ENCODE data around the gene IGFL1.

IGFL1 gene

GRCh38 chr19:46202872-46203860, 26.4 kb upstream of the IGFL1 start:
- WGBS (ENCODE audit: extremely low coverage, insufficient coverage, insufficient read length), result no CpG with 5 or more reads among the region's 8 CpGs
- no peaks in the 10 kb centered on the region for H3K27me3 ChIP-seq (ENCODE audit: insufficient read depth, low read length)

GRCh38 chr19:46204008-46204407, 25.5 kb upstream of the IGFL1 start:
- peak overlapping the region; percentile 82 for H4K91ac ChIP-seq (ENCODE audit: low read depth, low read length)
- WGBS (ENCODE audit: extremely low coverage, insufficient coverage, insufficient read length), result no CpG with 5 or more reads among the region's 5 CpGs
- H3K36me3 ChIP-seq (ENCODE audit: control insufficient read depth in 1 of 2, insufficient read depth in 2 of 2, low read length in 2 of 2), result no peaks in the 10 kb centered on the region
- peak overlapping the region; percentile 2 for H3K27ac ChIP-seq (ENCODE audit: low read depth, low read length)
- peak overlapping the region; percentile 35 for H2AFZ ChIP-seq (ENCODE audit: insufficient read depth, low read length, poor library complexity)
- peak overlapping the region; percentile 94 for H2BK120ac ChIP-seq (ENCODE audit: insufficient read depth, low read length, poor library complexity)
- peaks cover 30% of the 10 kb centered on the region for H3K79me1 ChIP-seq (ENCODE audit: low read length)
- peak overlapping the region; percentile 68 for H4K8ac ChIP-seq (ENCODE audit: low read depth, low read length)
- peaks cover 2% of the 10 kb centered on the region for H3K79me2 ChIP-seq (ENCODE audit: control insufficient read depth, insufficient read depth, low read length, poor library complexity)
- peak; percentile 98 to 99 for DNase-seq
- H4K12ac ChIP-seq (ENCODE audit: low read depth, low read length), result no peak overlapping the region
- peaks cover 8 to 26% of the 10 kb centered on the region in 2 experiments for H3K4me1 ChIP-seq (ENCODE audit: control insufficient read depth in 1 of 2, insufficient read depth in 2 of 2, low read length in 2 of 2)
- no peak overlapping the region for H3K9ac ChIP-seq (ENCODE audit: low read length)
- H3K9me3 ChIP-seq (ENCODE audit: insufficient read depth, low read depth, low read length), result peaks cover 10% of the 10 kb centered on the region
- H2BK12ac ChIP-seq (ENCODE audit: low read length), result peak overlapping the region; percentile 87
- peak overlapping the region; percentile 80 for H2BK5ac ChIP-seq (ENCODE audit: low read depth, low read length, poor library complexity)
- no peak overlapping the region for H3K4me2 ChIP-seq (ENCODE audit: low read length)
- H3K4ac ChIP-seq (ENCODE audit: low read depth, low read length), result no peak overlapping the region
- H3K18ac ChIP-seq (ENCODE audit: low read length), result peak overlapping the region; percentile 80
- peak overlapping the region; percentile 95 for H2AK5ac ChIP-seq (ENCODE audit: low read length)
- peak overlapping the region; percentile 71 for H3K14ac ChIP-seq (ENCODE audit: low read length)
- H3K27me3 ChIP-seq (ENCODE audit: insufficient read depth, low read length), result no peaks in the 10 kb centered on the region
- H3K4me3 ChIP-seq (ENCODE audit: low read depth, low read length), result no peak overlapping the region
- no peak overlapping the region for H3K23ac ChIP-seq (ENCODE audit: low read length)

More at GRCh38 chr19:46202872-46203860, 26.4 kb upstream of the IGFL1 start:
- Histone ChIP-seq H2BK5ac (ENCODE audit: low read depth, low read length, poor library complexity) (peak overlapping the region; percentile 37), H3K23ac (ENCODE audit: low read length) (no peak overlapping the region), H3K14ac (ENCODE audit: low read length) (no peak overlapping the region), H3K4me3 (ENCODE audit: low read depth, low read length) (no peak overlapping the region), H3K18ac (ENCODE audit: low read length) (no peak overlapping the region), H3K36me3 (ENCODE audit: control insufficient read depth in 1 of 2, insufficient read depth in 2 of 2, low read length in 2 of 2) (no peaks in the 10 kb centered on the region), H2AK5ac (ENCODE audit: low read length) (peak overlapping the region; percentile 40), H3K27ac (ENCODE audit: low read depth, low read length) (peak overlapping the region; percentile 58), H2AFZ (ENCODE audit: insufficient read depth, low read length, poor library complexity) (no peak overlapping the region), H4K12ac (ENCODE audit: low read depth, low read length) (no peak overlapping the region), H3K9ac (ENCODE audit: low read length) (no peak overlapping the region), H2BK12ac (ENCODE audit: low read length) (peak overlapping the region; percentile 33), H3K4me1 (ENCODE audit: control insufficient read depth in 1 of 2, insufficient read depth in 2 of 2, low read length in 2 of 2) (peaks cover 5 to 20% of the 10 kb centered on the region in 2 experiments), H3K4me2 (ENCODE audit: low read length) (no peak overlapping the region), H3K4ac (ENCODE audit: low read depth, low read length) (no peak overlapping the region), H4K91ac (ENCODE audit: low read depth, low read length) (peak overlapping the region; percentile 87), H3K9me3 (ENCODE audit: insufficient read depth, low read depth, low read length) (peaks cover 10% of the 10 kb centered on the region), H3K79me1 (ENCODE audit: low read length) (peaks cover 26% of the 10 kb centered on the region), H2BK120ac (ENCODE audit: insufficient read depth, low read length, poor library complexity) (peak overlapping the region; percentile 84), H3K79me2 (ENCODE audit: control insufficient read depth, insufficient read depth, low read length, poor library complexity) (no peaks in the 10 kb centered on the region), H4K8ac (ENCODE audit: low read depth, low read length) (peak overlapping the region; percentile 43)
- DNase-seq, result peak; percentile 94 to 99

DNA sequence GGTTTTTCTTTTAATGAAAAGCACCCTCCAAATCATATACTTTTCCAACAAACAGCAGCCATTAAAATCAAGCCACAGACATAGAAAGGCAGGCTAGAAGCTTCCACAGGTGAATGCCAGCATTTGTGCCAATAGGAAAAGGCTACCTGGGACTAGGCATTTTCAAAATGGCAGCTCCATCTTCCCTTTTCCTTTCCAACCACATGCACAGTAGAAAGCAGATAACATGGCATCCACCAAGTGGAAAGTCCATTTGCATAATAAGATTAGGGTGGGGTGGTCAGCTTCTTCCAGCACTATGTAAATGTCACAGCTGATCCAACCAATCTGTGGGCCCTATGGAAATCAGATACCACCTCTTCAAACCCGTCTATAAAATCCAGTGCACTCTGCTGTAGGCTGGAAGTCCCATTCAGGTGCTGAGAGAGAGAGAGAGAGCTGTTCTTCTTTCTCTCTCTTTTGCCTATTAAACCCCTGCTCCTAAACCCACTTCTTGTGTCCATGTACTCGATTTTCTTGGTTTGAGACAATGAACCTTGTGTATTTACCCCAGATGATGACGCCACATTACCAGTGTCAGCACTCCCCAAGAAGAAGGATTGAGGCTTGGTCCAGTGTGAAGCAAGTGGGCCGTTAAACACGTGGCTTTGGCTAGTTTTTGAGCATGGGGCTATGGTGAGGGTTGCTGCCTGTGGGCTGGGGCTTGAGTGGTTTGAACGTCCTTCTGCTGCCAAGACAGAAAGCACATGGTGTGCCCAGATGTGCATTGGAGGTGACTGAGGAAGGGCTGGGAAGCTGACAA, 24.2 kb upstream of the IGFL1 start:
- Histone ChIP-seq H2AK5ac (ENCODE audit: low read length) (no peak overlapping the region), H3K4me2 (ENCODE audit: low read length) (no peak overlapping the region), H3K9ac (ENCODE audit: low read length) (no peak overlapping the region), H3K36me3 (ENCODE audit: control insufficient read depth in 1 of 2, insufficient read depth in 2 of 2, low read length in 2 of 2) (no peaks in the 10 kb centered on the region), H3K9me3 (ENCODE audit: insufficient read depth, low read depth, low read length) (peaks cover 12% of the 10 kb centered on the region), H2BK12ac (ENCODE audit: low read length) (no peak overlapping the region), H4K91ac (ENCODE audit: low read depth, low read length) (peak overlapping the region; percentile 25), H2BK5ac (ENCODE audit: low read depth, low read length, poor library complexity) (no peak overlapping the region), H4K12ac (ENCODE audit: low read depth, low read length) (no peak overlapping the region), H2BK120ac (ENCODE audit: insufficient read depth, low read length, poor library complexity) (no peak overlapping the region), H3K27ac (ENCODE audit: low read depth, low read length) (no peak overlapping the region), H4K8ac (ENCODE audit: low read depth, low read length) (no peak overlapping the region), H3K23ac (ENCODE audit: low read length) (no peak overlapping the region), H3K4ac (ENCODE audit: low read depth, low read length) (no peak overlapping the region), H3K27me3 (ENCODE audit: insufficient read depth, low read length) (no peaks in the 10 kb centered on the region), H3K4me3 (ENCODE audit: low read depth, low read length) (no peak overlapping the region), H3K79me2 (ENCODE audit: control insufficient read depth, insufficient read depth, low read length, poor library complexity) (peaks cover 2% of the 10 kb centered on the region), H2AFZ (ENCODE audit: insufficient read depth, low read length, poor library complexity) (no peak overlapping the region), H3K4me1 (ENCODE audit: control insufficient read depth in 1 of 2, insufficient read depth in 2 of 2, low read length in 2 of 2) (peaks cover 15 to 35% of the 10 kb centered on the region in 2 experiments), H3K14ac (ENCODE audit: low read length) (no peak overlapping the region), H3K79me1 (ENCODE audit: low read length) (peaks cover 31% of the 10 kb centered on the region), H3K18ac (ENCODE audit: low read length) (no peak overlapping the region)
- DNase-seq, result no peak
- no CpG with 5 or more reads among the region's 6 CpGs for WGBS (ENCODE audit: extremely low coverage, insufficient coverage, insufficient read length)

- Histone ChIP-seq H2AFZ (ENCODE audit: insufficient read depth, low read length, poor library complexity) (no peak overlapping the region), H3K23ac (ENCODE audit: low read length) (no peak overlapping the region), H3K4ac (ENCODE audit: low read depth, low read length) (no peak overlapping the region), H3K27me3 (ENCODE audit: insufficient read depth, low read length) (no peaks in the 10 kb centered on the region), H3K9me3 (ENCODE audit: insufficient read depth, low read depth, low read length) (peaks cover 12% of the 10 kb centered on the region), H3K4me1 (ENCODE audit: control insufficient read depth in 1 of 2, insufficient read depth in 2 of 2, low read length in 2 of 2) (peaks cover 22 to 39% of the 10 kb centered on the region in 2 experiments), H3K14ac (ENCODE audit: low read length) (peak overlapping the region; percentile 42), H4K12ac (ENCODE audit: low read depth, low read length) (no peak overlapping the region), H3K9ac (ENCODE audit: low read length) (no peak overlapping the region), H3K79me1 (ENCODE audit: low read length) (peaks cover 35% of the 10 kb centered on the region), H2BK12ac (ENCODE audit: low read length) (peak overlapping the region; percentile 23), H2AK5ac (ENCODE audit: low read length) (peak overlapping the region; percentile 93), H3K4me2 (ENCODE audit: low read length) (no peak overlapping the region), H2BK5ac (ENCODE audit: low read depth, low read length, poor library complexity) (peak overlapping the region; percentile 42), H3K4me3 (ENCODE audit: low read depth, low read length) (no peak overlapping the region), H4K8ac (ENCODE audit: low read depth, low read length) (no peak overlapping the region), H3K36me3 (ENCODE audit: control insufficient read depth in 1 of 2, insufficient read depth in 2 of 2, low read length in 2 of 2) (no peaks in the 10 kb centered on the region), H3K18ac (ENCODE audit: low read length) (no peak overlapping the region), H3K27ac (ENCODE audit: low read depth, low read length) (no peak overlapping the region), H2BK120ac (ENCODE audit: insufficient read depth, low read length, poor library complexity) (peak overlapping the region; percentile 54), H3K79me2 (ENCODE audit: control insufficient read depth, insufficient read depth, low read length, poor library complexity) (peaks cover 3% of the 10 kb centered on the region), H4K91ac (ENCODE audit: low read depth, low read length) (peak overlapping the region; percentile 56)
- WGBS (ENCODE audit: extremely low coverage, insufficient coverage, insufficient read length), result no CpG with 5 or more reads among the region's 5 CpGs
- DNase-seq, result no peak
Measured at GRCh38 chr19:46206176-46206575, 23.4 kb upstream of the IGFL1 start.

Measured in trophoblast cell (in vitro differentiated cells and primary cell).